CD14-positive monocyte (primary cell): ENCODE results near the gene KIT. TPM values are rescaled to one million over a fixed set of nuclear protein-coding genes. Genes with fewer than 3 reads are reported as not detected.
"Not testable (repeated sequence)": the region's sequence is repeated elsewhere in the genome, so short reads cannot be mapped to it uniquely, and the experiment has no call there.

Source experiments
- DNase-seq, 3 donors: peaks; one replicate each; pipeline ENCODE4 v3.0.0-alpha.2; 2011 to 2022
- H2AFZ ChIP-seq: 2 replicates; pipeline ENCODE4 v1.6.0; 2012; ENCODE audit warnings: mild to moderate bottlenecking, low read depth, low read length, inconsistent platforms; ENCODE audit not compliant: insufficient read depth, poor library complexity, severe bottlenecking
- H3K27ac ChIP-seq, 2 donors: 1 replicate in 1 of 2; 2 replicates in 1 of 2; pipeline ENCODE4 v1.5.1; 2012 to 2013; ENCODE audit warnings: low read length in 2 of 2, control low read depth in 1 of 2, inconsistent platforms in 1 of 2, low read depth in 1 of 2, mild to moderate bottlenecking in 1 of 2
- H3K27me3 ChIP-seq, 2 donors: one replicate each; pipeline versions ENCODE4 v1.6.0 to v1.6.1; 2011 to 2013; ENCODE audit warnings: low read length in 2 of 2; ENCODE audit not compliant: control insufficient read depth in 2 of 2, insufficient read depth in 2 of 2
- H3K36me3 ChIP-seq, 2 donors: replicated peaks in 1 of 2; 1 replicate in 1 of 2; 2 replicates in 1 of 2; pipeline versions ENCODE4 v1.5.1 to v1.6.1; 2012 to 2013; ENCODE audit warnings: low read length in 2 of 2, control low read depth in 1 of 2, inconsistent platforms in 1 of 2, mild to moderate bottlenecking in 1 of 2; ENCODE audit not compliant: insufficient read depth in 2 of 2, control insufficient read depth in 1 of 2
- H3K4me1 ChIP-seq, 2 donors: 1 replicate in 1 of 2; 2 replicates in 1 of 2; pipeline versions ENCODE4 v1.5.1 to v1.6.1; 2012 to 2013; ENCODE audit warnings: low read length in 2 of 2, control low read depth in 1 of 2, inconsistent platforms in 1 of 2, mild to moderate bottlenecking in 1 of 2, moderate library complexity in 1 of 2; ENCODE audit not compliant: insufficient read depth in 2 of 2, control insufficient read depth in 1 of 2
- H3K4me2 ChIP-seq: replicated peaks from 2 replicates; pipeline ENCODE3; 2012; ENCODE audit warnings: low read length, moderate library complexity, mild to moderate bottlenecking; ENCODE audit not compliant: poor library complexity, severe bottlenecking; ENCODE audit errors: extremely low read depth
- H3K4me3 ChIP-seq, 3 experiments: fragments of 200-600 bp in 1 of 3; sonication (generic) in 1 of 3; replicated peaks in 1 of 3; 1 replicate in 2 of 3; 2 replicates in 1 of 3; pipeline ENCODE4 v1.5.1; 2011 to 2013; ENCODE audit warnings: low read length in 3 of 3, mild to moderate bottlenecking in 3 of 3, control low read depth in 2 of 3, low read depth in 2 of 3, inconsistent platforms in 1 of 3, moderate library complexity in 1 of 3
- H3K79me2 ChIP-seq: 2 replicates; pipeline ENCODE4 v1.6.0; 2012; ENCODE audit warnings: mild to moderate bottlenecking, control low read depth, inconsistent platforms, low read length, moderate library complexity; ENCODE audit not compliant: insufficient read depth
- H3K9ac ChIP-seq: 2 replicates; pipeline ENCODE4 v1.6.0; 2017; ENCODE audit warnings: low read length, mild to moderate bottlenecking; ENCODE audit not compliant: insufficient read depth, poor library complexity, severe bottlenecking
- H3K9me3 ChIP-seq, 2 donors: replicated peaks in 1 of 2; 1 replicate in 1 of 2; 2 replicates in 1 of 2; pipeline versions ENCODE4 v1.5.1 to v1.6.1; 2012 to 2013; ENCODE audit warnings: low read length in 2 of 2, control low read depth in 1 of 2; ENCODE audit not compliant: control insufficient read depth in 1 of 2, insufficient read depth in 1 of 2
- H4K20me1 ChIP-seq: 2 replicates; pipeline ENCODE4 v1.6.0; 2012; ENCODE audit warnings: mild to moderate bottlenecking, low read length, control low read depth, moderate library complexity; ENCODE audit not compliant: insufficient read depth
- H3K27ac Mint-ChIP-seq, 7 donors: one replicate each; pipeline ENCODE4 v1.8.0; 2020; ENCODE audit warnings: mild to moderate bottlenecking in 7 of 7, mixed read lengths in 7 of 7, moderate library complexity in 6 of 7, inconsistent platforms in 2 of 7
- H3K27me3 Mint-ChIP-seq, 3 donors: one replicate each; pipeline ENCODE4 v1.8.0; 2021 to 2022; ENCODE audit warnings: low read depth in 3 of 3, mild to moderate bottlenecking in 3 of 3, mixed read lengths in 3 of 3, moderate library complexity in 3 of 3, inconsistent platforms in 1 of 3
- H3K36me3 Mint-ChIP-seq, 2 donors: one replicate each; pipeline ENCODE4 v1.8.0; 2020; ENCODE audit warnings: mixed read lengths in 2 of 2, inconsistent platforms in 1 of 2, mild to moderate bottlenecking in 1 of 2
- H3K4me1 Mint-ChIP-seq: one replicate; pipeline ENCODE4 v1.8.0; 2020; ENCODE audit warnings: mild to moderate bottlenecking, mixed read lengths
- H3K4me3 Mint-ChIP-seq, 2 donors: one replicate each; pipeline ENCODE4 v1.8.0; 2020; ENCODE audit warnings: mild to moderate bottlenecking in 2 of 2, mixed read lengths in 2 of 2, moderate library complexity in 1 of 2
- H3K9me3 Mint-ChIP-seq, 7 donors: one replicate each; pipeline ENCODE4 v1.8.0; 2020 to 2022; ENCODE audit warnings: mixed read lengths in 7 of 7, mild to moderate bottlenecking in 6 of 7, moderate library complexity in 6 of 7, inconsistent platforms in 2 of 7
- CTCF ChIP-seq: fragments of 200-600 bp; IDR thresholded peaks from one replicate; pipeline ENCODE4 v1.8.0; 2022; ENCODE audit warnings: antibody characterized with exemption, mild to moderate bottlenecking
- WGBS: methylation state at CpG from one replicate; pipeline ENCODE4 v1.1.5; 2013; ENCODE audit warnings: missing lambda C conversion rate; ENCODE audit not compliant: insufficient coverage; 5-methylcytosine and 5-hydroxymethylcytosine counted together
- intact Hi-C, 2 donors: fragments of 100-400 bp; cut with micrococcal nuclease; formaldehyde crosslinking; loops; one replicate each; pipeline versions ENCODE4 v1.15.0 to v1.15.1; 2023
- polyA plus RNA-seq, 3 donors: library from polyadenylated mRNA; depleted of rRNA in 1 of 3; unstranded in 2 of 3; stranded (reverse) in 1 of 3; fragments of 300-500 nt in 2 of 3; fragments of >200 nt in 1 of 3; fragmentation: Illumina TruSeq in 2 of 3; gene quantifications; 1 replicate in 2 of 3; 2 replicates in 1 of 3; pipeline ENCODE4 v1.2.3, GENCODE V29; 2012 to 2021

The KIT gene
- polyA plus RNA-seq, 3 donors = not detected

GRCh38 chr4:54635318-54635717 lies 22.4 kb upstream of the KIT start:
- intact Hi-C loops = no loop called here
- no peak for DNase-seq
- Histone ChIP-seq H3K9ac (no peak overlapping the region), H4K20me1 (no peaks in the 10 kb centered on the region), H3K27ac (no peak overlapping the region), H3K36me3 (no peaks in the 10 kb centered on the region), H3K4me1 (no peaks in the 10 kb centered on the region), H3K4me2 (no peak overlapping the region), H3K9me3 (no peaks in the 10 kb centered on the region), H2AFZ (no peak overlapping the region), H3K4me3 (no peak overlapping the region), H3K79me2 (no peaks in the 10 kb centered on the region), H3K27me3 (no peaks in the 10 kb centered on the region)
- Mint-ChIP-seq H3K9me3 (peaks cover 0 to 7% (median 0%) of the 10 kb centered on the region in 7 donors), H3K36me3 (no peaks in the 10 kb centered on the region), H3K27ac (no peak overlapping the region), H3K27me3 (peaks cover 0 to 2% (median 0%) of the 10 kb centered on the region in 3 donors), H3K4me3 (no peak overlapping the region), H3K4me1 (peaks cover 6% of the 10 kb centered on the region)
- TF ChIP-seq CTCF = no peak
- 90% methylated on average over 2 of the region's 3 CpGs for WGBS

- Mint-ChIP-seq H3K4me1 (peaks cover 6% of the 10 kb centered on the region), H3K4me3 (no peak overlapping the region), H3K27me3 (peaks cover 0 to 2% (median 0%) of the 10 kb centered on the region in 3 donors), H3K36me3 (no peaks in the 10 kb centered on the region), H3K9me3 (peaks cover 0 to 3% (median 0%) of the 10 kb centered on the region in 7 donors), H3K27ac (no peak overlapping the region)
- no peaks in the 10 kb centered on the region for H4K20me1 ChIP-seq
- intact Hi-C loops = no loop called here
- no peak overlapping the region for H2AFZ ChIP-seq
- no peak overlapping the region for H3K4me3 ChIP-seq
- H3K27ac ChIP-seq = no peak overlapping the region
- no peaks in the 10 kb centered on the region for H3K27me3 ChIP-seq
- H3K36me3 ChIP-seq = no peaks in the 10 kb centered on the region
- no CpG with 5 or more reads among the region's 4 CpGs for WGBS
- H3K9me3 ChIP-seq = no peaks in the 10 kb centered on the region
- no peak overlapping the region for H3K9ac ChIP-seq
- H3K79me2 ChIP-seq = no peaks in the 10 kb centered on the region
- TF ChIP-seq CTCF = no peak
- no peak for DNase-seq
- no peaks in the 10 kb centered on the region for H3K4me1 ChIP-seq
- H3K4me2 ChIP-seq = no peak overlapping the region
These were observed 20.4 kb upstream of the KIT start for GRCh38 chr4:54637325-54637724.

- H3K36me3 ChIP-seq, H3K36me3 Mint-ChIP-seq, H3K4me1 Mint-ChIP-seq, H3K79me2 ChIP-seq, H3K9me3 Mint-ChIP-seq, H3K27ac ChIP-seq, H3K4me3 ChIP-seq, H4K20me1 ChIP-seq, H3K9ac ChIP-seq, H3K27me3 Mint-ChIP-seq, H3K4me2 ChIP-seq, DNase-seq, H3K4me3 Mint-ChIP-seq, H3K27me3 ChIP-seq, H3K27ac Mint-ChIP-seq, H3K4me1 ChIP-seq, H2AFZ ChIP-seq, H3K9me3 ChIP-seq, intact Hi-C loops: not testable (repeated sequence)
- WGBS = 87% methylated on average over 6 of the region's 9 CpGs
These were observed 16.7 kb upstream of the KIT start for GRCh38 chr4:54641101-54641500.
